NT2/D1 (cell line): ENCODE results near the gene MSRB1.

ENCODE experiments used
- SUZ12 ChIP-seq: IDR thresholded peaks from 2 replicates; pipeline ENCODE4 v1.6.1; 2011; ENCODE audit not compliant: insufficient read length, insufficient read depth; ENCODE audit errors: extremely low read depth
- YY1 ChIP-seq: IDR thresholded peaks from 2 replicates; pipeline ENCODE4 v1.6.1; 2011; ENCODE audit not compliant: insufficient read length, insufficient read depth

DNA sequence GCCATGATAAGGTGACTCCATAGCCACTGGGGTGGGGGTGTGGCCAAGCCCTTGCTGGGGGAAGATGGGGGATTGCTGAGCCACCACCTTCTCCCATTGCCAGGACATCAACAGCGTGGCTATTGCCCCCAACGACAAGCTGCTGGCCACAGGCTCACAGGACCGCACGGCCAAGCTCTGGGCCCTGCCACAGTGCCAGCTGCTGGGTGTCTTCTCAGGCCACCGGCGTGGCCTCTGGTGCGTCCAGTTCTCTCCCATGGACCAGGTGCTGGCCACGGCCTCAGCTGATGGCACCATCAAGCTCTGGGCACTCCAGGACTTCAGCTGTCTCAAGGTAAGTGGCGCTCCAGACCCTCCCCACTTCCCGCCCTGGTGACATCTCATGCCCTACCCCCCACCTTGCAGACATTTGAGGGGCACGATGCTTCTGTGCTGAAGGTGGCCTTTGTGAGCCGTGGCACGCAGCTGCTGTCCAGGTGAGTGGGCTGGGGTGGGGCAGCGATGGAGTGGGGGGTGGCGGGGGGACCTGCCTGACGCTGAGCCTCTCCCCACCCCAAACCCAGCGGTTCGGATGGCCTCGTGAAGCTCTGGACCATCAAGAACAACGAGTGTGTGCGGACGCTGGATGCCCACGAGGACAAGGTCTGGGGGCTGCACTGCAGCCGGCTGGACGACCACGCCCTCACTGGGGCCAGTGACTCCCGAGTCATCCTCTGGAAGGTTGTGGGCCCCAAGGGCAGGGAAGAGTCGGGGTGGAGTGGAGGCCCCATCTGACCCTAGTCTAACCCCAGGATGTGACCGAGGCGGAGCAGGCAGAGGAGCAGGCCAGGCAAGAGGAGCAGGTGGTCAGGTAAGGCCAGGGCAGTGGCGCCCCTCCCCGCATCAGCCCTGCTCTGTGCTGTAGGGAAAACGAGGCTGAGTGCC, 34.2 kb upstream of the MSRB1 start:
- no peak for TF ChIP-seq YY1
- TF ChIP-seq SUZ12, result no peak
